GM12891 (cell line): ENCODE measurements around the gene HTR1B.

ENCODE experiments used
- POLR2A ChIP-seq: IDR thresholded peaks from 2 replicates; pipeline ENCODE4 v1.6.1; 2011; ENCODE audit warnings: low read depth, low read length, control low read depth
- TAF1 ChIP-seq: IDR thresholded peaks from 2 replicates; pipeline ENCODE4 v1.6.1; 2011; ENCODE audit warnings: low read depth, low read length, control low read depth

DNA sequence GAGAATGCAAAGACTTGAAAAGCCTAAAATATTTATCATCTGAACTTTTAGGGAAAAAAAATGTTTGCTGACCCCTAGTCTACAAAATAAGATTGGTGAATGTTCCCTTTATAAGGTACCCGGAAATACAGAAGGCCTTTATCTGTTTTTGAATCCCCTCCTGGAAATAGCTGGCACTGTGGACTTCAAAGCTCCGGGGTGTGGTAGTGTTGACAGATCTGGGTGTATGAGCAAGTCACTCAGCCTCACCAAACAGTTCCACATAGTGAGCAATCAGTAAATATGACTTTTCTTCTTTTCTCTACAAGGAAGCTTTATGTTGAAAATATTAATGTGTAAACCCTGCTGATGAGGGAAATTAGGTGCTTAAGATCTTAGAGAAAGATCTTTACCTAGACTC lies 29.2 kb upstream of the HTR1B start:
- TF ChIP-seq POLR2A: no peak
- no peak for TF ChIP-seq TAF1
